H1 (cell line): ENCODE data around the gene SEMA3E. TPM values are rescaled to one million over a fixed set of nuclear protein-coding genes. Genes with fewer than 3 reads are reported as not detected.

Experiments used
- CTCF ChIA-PET: fragments of 300-600 bp; sonication (Branson Sonifier 250); formaldehyde crosslinking; loops from one replicate; lab custom pipeline; 2021; ENCODE audit not compliant: partially characterized antibody; lab: Charles Lee
- POLR2A ChIA-PET: fragments of 300-600 bp; sonication (Branson Sonifier 250); formaldehyde crosslinking; loops from one replicate; lab custom pipeline; 2021; ENCODE audit warnings: inconsistent platforms; ENCODE audit not compliant: partially characterized antibody; lab: Charles Lee
- DNase-seq, 2 experiments: peaks; one replicate each; pipeline versions ENCODE4 v3.0.0 to v3.0.0-alpha.2; 2010 to 2022; ENCODE audit warnings: low spot score in 2 of 2, low read depth in 1 of 2, mixed read lengths in 1 of 2
- FAIRE-seq: peaks from 2 replicates; lab custom pipeline; 2011; peaks lifted over from hg19 to GRCh38; lab: Jason Lieb, UNC
- H2AFZ ChIP-seq: 2 replicates; pipeline ENCODE4 v1.8.1; 2012; ENCODE audit warnings: low read length, inconsistent platforms
- H2AK5ac ChIP-seq: 2 replicates; pipeline ENCODE4 v1.6.1; 2013; ENCODE audit warnings: low read depth, low read length
- H2BK120ac ChIP-seq: replicated peaks from 2 replicates; pipeline ENCODE3; 2013; ENCODE audit warnings: low read depth, low read length, inconsistent platforms
- H2BK12ac ChIP-seq: 2 replicates; pipeline ENCODE4 v1.6.1; 2013; ENCODE audit warnings: low read depth, low read length
- H2BK15ac ChIP-seq: 2 replicates; pipeline ENCODE4 v1.6.1; 2013; ENCODE audit warnings: low read length
- H2BK20ac ChIP-seq: 2 replicates; pipeline ENCODE4 v1.6.1; 2013; ENCODE audit warnings: low read length
- H2BK5ac ChIP-seq: 2 replicates; pipeline ENCODE4 v1.6.1; 2013; ENCODE audit warnings: low read depth, low read length
- H3K14ac ChIP-seq: 2 replicates; pipeline ENCODE4 v1.6.1; 2013; ENCODE audit warnings: inconsistent platforms; ENCODE audit not compliant: insufficient read length
- H3K18ac ChIP-seq: 2 replicates; pipeline ENCODE4 v1.6.1; 2013; ENCODE audit warnings: low read length; ENCODE audit errors: extremely low read depth
- H3K23ac ChIP-seq: 2 replicates; pipeline ENCODE4 v1.6.1; 2013; ENCODE audit warnings: inconsistent platforms; ENCODE audit not compliant: insufficient read length
- H3K23me2 ChIP-seq: 2 replicates; pipeline ENCODE4 v1.6.1; 2013; ENCODE audit warnings: low read depth, low read length
- H3K27ac ChIP-seq: 2 replicates; pipeline ENCODE4 v1.6.1; 2011; ENCODE audit warnings: low read depth, low read length, inconsistent platforms
- H3K27me3 ChIP-seq, 4 experiments: replicated peaks in 1 of 4; 1 replicate in 1 of 4; 2 replicates in 3 of 4; pipeline versions ENCODE4 v1.6.1 to v1.8.1; 2011 to 2013; ENCODE audit warnings: low read length in 3 of 4, mild to moderate bottlenecking in 3 of 4, inconsistent platforms in 2 of 4, mixed read lengths in 2 of 4, moderate library complexity in 1 of 4; ENCODE audit not compliant: control insufficient read depth in 3 of 4, insufficient read depth in 3 of 4; ENCODE audit errors: extremely low read depth in 1 of 4
- H3K36me3 ChIP-seq, 4 experiments: 2 replicates each; pipeline versions ENCODE4 v1.6.1 to v1.8.1; 2011 to 2013; ENCODE audit warnings: mild to moderate bottlenecking in 4 of 4, low read length in 3 of 4, moderate library complexity in 2 of 4, control low read depth in 1 of 4, inconsistent platforms in 1 of 4; ENCODE audit not compliant: insufficient read depth in 4 of 4, control insufficient read depth in 2 of 4
- H3K4ac ChIP-seq: replicated peaks from 2 replicates; pipeline ENCODE3; 2013; ENCODE audit warnings: low read length, low read depth, mixed read lengths, inconsistent platforms; ENCODE audit not compliant: insufficient read length
- H3K4me1 ChIP-seq, 4 experiments: replicated peaks in 1 of 4; 1 replicate in 1 of 4; 2 replicates in 3 of 4; pipeline versions ENCODE4 v1.6.1 to v1.8.1; 2011 to 2013; ENCODE audit warnings: low read length in 3 of 4, inconsistent platforms in 2 of 4, mixed read lengths in 1 of 4; ENCODE audit not compliant: insufficient read depth in 4 of 4, control insufficient read depth in 3 of 4
- H3K4me2 ChIP-seq, 2 experiments: 2 replicates each; pipeline versions ENCODE4 v1.6.1 to v1.8.1; 2011 to 2013; ENCODE audit warnings: low read depth in 2 of 2, low read length in 2 of 2, control low read depth in 1 of 2, inconsistent platforms in 1 of 2, mild to moderate bottlenecking in 1 of 2; ENCODE audit not compliant: insufficient read depth in 1 of 2
- H3K4me3 ChIP-seq, 4 experiments: fragments of 200-600, 300-600 bp in 1 of 4; sonication (generic), shearing (Covaris generic), sonication (Bioruptor Twin) in 1 of 4; 2 replicates each; pipeline versions ENCODE4 v1.5.1 to v1.8.1; 2011 to 2016; ENCODE audit warnings: low read length in 4 of 4, low read depth in 3 of 4, control low read depth in 2 of 4, inconsistent platforms in 2 of 4, mild to moderate bottlenecking in 2 of 4, mixed read lengths in 1 of 4, moderate library complexity in 1 of 4; ENCODE audit not compliant: insufficient read depth in 2 of 4; ENCODE audit errors: extremely low read depth in 1 of 4
- H3K56ac ChIP-seq: replicated peaks from 2 replicates; pipeline ENCODE3; 2013; ENCODE audit warnings: low read depth, mild to moderate bottlenecking, mixed read lengths, low read length, inconsistent platforms; ENCODE audit not compliant: insufficient read length
- H3K79me1 ChIP-seq: 2 replicates; pipeline ENCODE4 v1.6.1; 2013; ENCODE audit warnings: low read depth, low read length, control low read depth
- H3K79me2 ChIP-seq, 2 experiments: 2 replicates each; pipeline versions ENCODE4 v1.6.1 to v1.8.1; 2012 to 2013; ENCODE audit warnings: low read length in 2 of 2, mild to moderate bottlenecking in 2 of 2, inconsistent platforms in 1 of 2; ENCODE audit not compliant: insufficient read depth in 2 of 2, control insufficient read depth in 1 of 2
- H3K9ac ChIP-seq, 4 experiments: replicated peaks in 1 of 4; 1 replicate in 1 of 4; 2 replicates in 3 of 4; pipeline versions ENCODE4 v1.6.1 to v1.8.1; 2011 to 2013; ENCODE audit warnings: low read depth in 3 of 4, low read length in 3 of 4, control low read depth in 2 of 4, mild to moderate bottlenecking in 2 of 4, moderate library complexity in 2 of 4, inconsistent platforms in 1 of 4; ENCODE audit errors: extremely low read depth in 1 of 4
- H3K9me3 ChIP-seq, 2 experiments: 2 replicates each; pipeline versions ENCODE4 v1.6.1 to v1.8.1; 2012 to 2013; ENCODE audit warnings: mild to moderate bottlenecking in 2 of 2, moderate library complexity in 2 of 2, control low read depth in 1 of 2, inconsistent platforms in 1 of 2, low read depth in 1 of 2, low read length in 1 of 2, mixed read lengths in 1 of 2; ENCODE audit not compliant: insufficient read depth in 2 of 2
- H4K20me1 ChIP-seq, 2 experiments: replicated peaks in 1 of 2; 2 replicates each; pipeline versions ENCODE3 to v1.8.1; 2011 to 2013; ENCODE audit warnings: inconsistent platforms in 2 of 2, low read length in 2 of 2, mild to moderate bottlenecking in 1 of 2; ENCODE audit not compliant: insufficient read depth in 2 of 2, control insufficient read depth in 1 of 2
- H4K5ac ChIP-seq: 2 replicates; pipeline ENCODE4 v1.6.1; 2013; ENCODE audit warnings: low read length, low read depth, mixed read lengths, inconsistent platforms; ENCODE audit not compliant: insufficient read length
- H4K8ac ChIP-seq: 2 replicates; pipeline ENCODE4 v1.8.0; 2013; ENCODE audit warnings: mild to moderate bottlenecking, moderate library complexity, low read length, inconsistent platforms; ENCODE audit not compliant: insufficient read depth; ENCODE audit errors: extremely low read depth
- H4K91ac ChIP-seq: replicated peaks from 2 replicates; pipeline ENCODE3; 2013; ENCODE audit warnings: low read length, mixed read lengths, inconsistent platforms; ENCODE audit not compliant: insufficient read length
- CHD1 ChIP-seq: IDR thresholded peaks from 2 replicates; pipeline ENCODE4 v1.6.1; 2012; ENCODE audit warnings: low read depth, low read length, improper control_type of control experiment
- GABPA ChIP-seq: IDR thresholded peaks from 2 replicates; pipeline ENCODE4 v1.6.1; 2011; ENCODE audit warnings: mild to moderate bottlenecking, low read length, moderate library complexity, borderline replicate concordance; ENCODE audit not compliant: insufficient read depth
- HDAC2 ChIP-seq, 2 experiments: fragments of 300-600 bp in 1 of 2; sonication (generic) in 1 of 2; IDR thresholded peaks; 2 replicates each; pipeline ENCODE4 v1.6.1; 2011 to 2012; ENCODE audit warnings: low read depth in 2 of 2, low read length in 2 of 2, mild to moderate bottlenecking in 2 of 2, moderate library complexity in 2 of 2, borderline replicate concordance in 1 of 2, inconsistent platforms in 1 of 2
- NANOG ChIP-seq: IDR thresholded peaks from 2 replicates; pipeline ENCODE4 v1.6.1; 2011; ENCODE audit warnings: low read length, low read depth, mild to moderate bottlenecking, inconsistent platforms; ENCODE audit not compliant: insufficient read depth, poor library complexity, severe bottlenecking
- POLR2AphosphoS5 ChIP-seq: IDR thresholded peaks from 2 replicates; pipeline ENCODE4 v1.6.1; 2011; ENCODE audit warnings: low read depth, low read length
- WGBS, 2 experiments: shearing (Covaris generic) in 1 of 2; methylation state at CpG; one replicate each; pipeline versions ENCODE4 v1.1.6 to v1.1.7; 2013 to 2015; ENCODE audit warnings: low lambda C conversion rate in 2 of 2, mixed read lengths in 2 of 2, inconsistent platforms in 1 of 2, low coverage in 1 of 2, missing lambda C conversion rate in 1 of 2; ENCODE audit not compliant: insufficient replicate concordance in 2 of 2, insufficient coverage in 1 of 2, insufficient read length in 1 of 2; ENCODE audit errors: extremely low coverage in 1 of 2, missing lambda C conversion rate in 1 of 2; 5-methylcytosine and 5-hydroxymethylcytosine counted together
- polyA plus RNA-seq, 7 experiments: library from polyadenylated mRNA; depleted of rRNA in 3 of 7; stranded (reverse) in 5 of 7; unstranded in 2 of 7; fragments of >200 nt in 5 of 7; fragments of 200-250 nt in 2 of 7; gene quantifications; 1 replicate in 5 of 7; 2 replicates in 1 of 7; 4 replicates in 1 of 7; pipeline versions ENCODE4 v1.2.1 to v1.2.3, GENCODE V29; 2011 to 2013; ENCODE audit warnings: missing spikeins in 2 of 7, mixed read lengths in 2 of 7
- total RNA-seq: library from RNA; stranded (reverse); fragmentation: NEBNext Ultra II Directional; extraction: Animal tissue kit (Norgen Biotek cat#: 25700); gene quantifications from 2 replicates; pipeline ENCODE4 v1.2.1, GENCODE V29; 2021
- TF ChIP-seq, protein P1 (sequence below): IDR thresholded peaks from 2 replicates; pipeline ENCODE4 v1.6.1; 2012; ENCODE audit warnings: inconsistent platforms

The SEMA3E gene
- total and polyA plus RNA-seq, 2 of the 8 experiments (the other 6 are each of a cell fraction or from before 2014, with no cell fraction given): 0.93 to 0.94 TPM

DNA sequence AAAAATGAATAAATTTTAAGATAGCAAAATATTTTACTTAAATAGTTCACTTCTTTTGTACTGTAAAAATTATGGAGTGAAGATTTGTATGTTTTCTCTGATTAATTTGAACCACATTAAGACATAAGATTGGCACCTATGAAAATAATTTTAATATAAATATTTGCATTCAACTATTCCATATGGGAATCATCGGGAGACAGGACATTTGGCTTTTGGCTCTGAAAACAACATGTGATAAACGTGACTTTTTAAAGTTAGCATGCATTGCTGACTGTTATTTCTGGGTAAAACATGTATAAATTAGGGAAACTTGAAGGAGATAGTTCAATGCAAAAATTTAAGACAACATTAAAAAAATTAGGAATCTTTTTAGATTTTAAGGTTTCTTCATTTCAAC is 117.2 kb downstream of the SEMA3E start:
- Histone ChIP-seq H3K79me1 (no peaks in the 10 kb centered on the region), H2AFZ (no peak overlapping the region), H2BK20ac (no peak overlapping the region), H4K20me1 (no peaks in the 10 kb centered on the region), H3K4me2 (no peak overlapping the region), H3K18ac (no peak overlapping the region), H3K79me2 (no peaks in the 10 kb centered on the region), H2BK12ac (no peak overlapping the region), H3K4ac (no peak overlapping the region), H4K8ac (no peak overlapping the region), H4K5ac (no peak overlapping the region), H3K4me3 (no peak overlapping the region), H3K14ac (no peak overlapping the region), H3K9ac (no peak overlapping the region), H3K27ac (no peak overlapping the region), H3K23ac (no peak overlapping the region), H2BK15ac (no peak overlapping the region), H2BK5ac (no peak overlapping the region), H3K9me3 (no peaks in the 10 kb centered on the region), H3K4me1 (no peaks in the 10 kb centered on the region; a peak in 1 of 7 replicates), H3K23me2 (0 out of 2 replicates have a peak, but pooled peaks cover 2% of the 10 kb centered on the region), H3K56ac (no peak overlapping the region), H2BK120ac (no peak overlapping the region), H4K91ac (no peak overlapping the region), H2AK5ac (no peak overlapping the region), H3K27me3 (no peaks in the 10 kb centered on the region; a peak in 1 of 7 replicates), H3K36me3 (no peaks in the 10 kb centered on the region)
- ChIA-PET CTCF (no interaction called here), POLR2A (no interaction called here)
- FAIRE-seq: no peak
- WGBS, 2 experiments: 91% methylated on average over 2 of the region's 2 CpGs; no CpG with 5 or more reads in 1 of the 2 experiments
- TF ChIP-seq, protein P1, sequence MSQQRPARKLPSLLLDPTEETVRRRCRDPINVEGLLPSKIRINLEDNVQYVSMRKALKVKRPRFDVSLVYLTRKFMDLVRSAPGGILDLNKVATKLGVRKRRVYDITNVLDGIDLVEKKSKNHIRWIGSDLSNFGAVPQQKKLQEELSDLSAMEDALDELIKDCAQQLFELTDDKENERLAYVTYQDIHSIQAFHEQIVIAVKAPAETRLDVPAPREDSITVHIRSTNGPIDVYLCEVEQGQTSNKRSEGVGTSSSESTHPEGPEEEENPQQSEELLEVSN: no peak
- TF ChIP-seq HDAC2 (IDR thresholded peaks at IDR 0.05; ENCODE audit: borderline replicate concordance in 1 of 2, low read depth in 2 of 2, low read length in 2 of 2) (no peak), GABPA (no peak), POLR2AphosphoS5 (no peak), CHD1 (no peak), NANOG (no peak)
- DNase-seq: no peak
